Tibial artery (tissue), 4 donors: ENCODE measurements around the gene USP5.

Source experiments
- DNase-seq, 2 donors: peaks; one replicate each; pipeline ENCODE4 v3.0.0-alpha.2; 2019
- H3K27ac ChIP-seq, 2 donors: fragments of 200-600 bp; sonication (generic) in 1 of 2; 1 replicate in 1 of 2; 2 replicates in 1 of 2; pipeline ENCODE4 v1.5.1; 2018 to 2019; ENCODE audit warnings: mild to moderate bottlenecking in 1 of 2
- H3K27me3 ChIP-seq, 2 donors: fragments of 200-600 bp; sonication (generic) in 1 of 2; one replicate each; pipeline versions ENCODE4 v1.5.1 to v1.6.0; 2016 to 2019
- H3K36me3 ChIP-seq, 3 donors: fragments of 200-600 bp; sonication (generic) in 2 of 3; one replicate each; pipeline ENCODE4 v1.5.1; 2016 to 2019; ENCODE audit warnings: mild to moderate bottlenecking in 2 of 3
- H3K4me1 ChIP-seq, 4 donors: fragments of 200-600 bp; sonication (generic) in 2 of 4; 1 replicate in 3 of 4; 2 replicates in 1 of 4; pipeline ENCODE4 v1.5.1; 2016 to 2019
- H3K4me3 ChIP-seq, 2 donors: fragments of 200-600 bp; sonication (generic) in 1 of 2; 1 replicate in 1 of 2; 2 replicates in 1 of 2; pipeline ENCODE4 v1.5.1; 2018 to 2019; ENCODE audit warnings: mild to moderate bottlenecking in 2 of 2
- H3K9me3 ChIP-seq, 3 donors: fragments of 200-600 bp; sonication (generic) in 1 of 3; one replicate each; pipeline ENCODE4 v1.5.1; 2016 to 2019
- intact Hi-C: fragments of 100-400 bp; cut with DNase I; formaldehyde crosslinking; loops from one replicate; pipeline ENCODE4 v1.15.0; 2023; ENCODE audit warnings: low total_unique reads
- TF ChIP-seq, protein P1 (sequence below), 2 experiments: fragments of 200-600 bp in 1 of 2; fragments of 450-650 bp in 1 of 2; IDR thresholded peaks; one replicate each; pipeline ENCODE4 v1.5.1; 2017 to 2019; ENCODE audit warnings: antibody characterized with exemption in 2 of 2, mild to moderate bottlenecking in 1 of 2, moderate library complexity in 1 of 2

The USP5 gene

DNA sequence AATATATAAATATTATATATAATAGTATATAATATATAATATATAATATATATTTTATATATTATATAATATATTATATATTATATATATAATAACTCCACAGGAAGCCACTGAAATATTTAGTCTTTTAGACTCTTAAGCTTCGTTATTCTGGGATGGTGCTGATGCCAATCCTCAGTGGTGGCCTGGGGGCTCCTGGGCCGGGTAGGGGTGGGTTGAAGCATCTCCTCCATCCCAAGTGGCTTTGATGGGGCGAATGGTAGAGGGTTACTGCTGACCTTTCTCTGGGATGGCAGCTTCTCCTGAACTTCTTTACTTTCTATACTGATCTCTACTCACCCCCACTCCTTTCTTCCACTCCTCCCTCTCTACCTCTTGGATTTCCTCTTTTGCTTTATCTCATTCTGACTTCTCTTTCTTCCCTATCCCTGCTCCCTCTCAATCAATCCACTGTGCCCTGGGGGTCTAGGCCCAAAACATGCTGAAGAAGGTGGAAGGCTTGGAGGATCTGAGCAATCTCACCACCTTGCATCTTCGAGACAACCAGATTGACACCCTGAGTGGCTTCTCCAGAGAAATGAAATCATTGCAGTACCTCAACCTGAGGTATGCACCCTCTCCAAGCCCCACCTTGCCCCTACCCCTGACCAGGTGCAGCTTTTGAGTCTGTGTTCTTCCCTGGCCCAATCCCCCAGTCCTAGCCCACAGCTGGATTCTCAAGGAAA is 57.6 kb downstream of the USP5 start:
- intact Hi-C loops, result no loop called here
- Histone ChIP-seq H3K36me3 (peaks cover 0 to 14% (median 14%) of the 10 kb centered on the region in 3 donors), H3K27ac (no peak overlapping the region), H3K4me1 (peaks cover 0 to 14% (median 11%) of the 10 kb centered on the region in 4 donors), H3K27me3 (no peaks in the 10 kb centered on the region), H3K9me3 (no peaks in the 10 kb centered on the region), H3K4me3 (no peak overlapping the region)
- TF ChIP-seq, protein P1, sequence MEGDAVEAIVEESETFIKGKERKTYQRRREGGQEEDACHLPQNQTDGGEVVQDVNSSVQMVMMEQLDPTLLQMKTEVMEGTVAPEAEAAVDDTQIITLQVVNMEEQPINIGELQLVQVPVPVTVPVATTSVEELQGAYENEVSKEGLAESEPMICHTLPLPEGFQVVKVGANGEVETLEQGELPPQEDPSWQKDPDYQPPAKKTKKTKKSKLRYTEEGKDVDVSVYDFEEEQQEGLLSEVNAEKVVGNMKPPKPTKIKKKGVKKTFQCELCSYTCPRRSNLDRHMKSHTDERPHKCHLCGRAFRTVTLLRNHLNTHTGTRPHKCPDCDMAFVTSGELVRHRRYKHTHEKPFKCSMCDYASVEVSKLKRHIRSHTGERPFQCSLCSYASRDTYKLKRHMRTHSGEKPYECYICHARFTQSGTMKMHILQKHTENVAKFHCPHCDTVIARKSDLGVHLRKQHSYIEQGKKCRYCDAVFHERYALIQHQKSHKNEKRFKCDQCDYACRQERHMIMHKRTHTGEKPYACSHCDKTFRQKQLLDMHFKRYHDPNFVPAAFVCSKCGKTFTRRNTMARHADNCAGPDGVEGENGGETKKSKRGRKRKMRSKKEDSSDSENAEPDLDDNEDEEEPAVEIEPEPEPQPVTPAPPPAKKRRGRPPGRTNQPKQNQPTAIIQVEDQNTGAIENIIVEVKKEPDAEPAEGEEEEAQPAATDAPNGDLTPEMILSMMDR (IDR thresholded peaks at IDR 0.05), result no peak
- no peak for DNase-seq

DNA sequence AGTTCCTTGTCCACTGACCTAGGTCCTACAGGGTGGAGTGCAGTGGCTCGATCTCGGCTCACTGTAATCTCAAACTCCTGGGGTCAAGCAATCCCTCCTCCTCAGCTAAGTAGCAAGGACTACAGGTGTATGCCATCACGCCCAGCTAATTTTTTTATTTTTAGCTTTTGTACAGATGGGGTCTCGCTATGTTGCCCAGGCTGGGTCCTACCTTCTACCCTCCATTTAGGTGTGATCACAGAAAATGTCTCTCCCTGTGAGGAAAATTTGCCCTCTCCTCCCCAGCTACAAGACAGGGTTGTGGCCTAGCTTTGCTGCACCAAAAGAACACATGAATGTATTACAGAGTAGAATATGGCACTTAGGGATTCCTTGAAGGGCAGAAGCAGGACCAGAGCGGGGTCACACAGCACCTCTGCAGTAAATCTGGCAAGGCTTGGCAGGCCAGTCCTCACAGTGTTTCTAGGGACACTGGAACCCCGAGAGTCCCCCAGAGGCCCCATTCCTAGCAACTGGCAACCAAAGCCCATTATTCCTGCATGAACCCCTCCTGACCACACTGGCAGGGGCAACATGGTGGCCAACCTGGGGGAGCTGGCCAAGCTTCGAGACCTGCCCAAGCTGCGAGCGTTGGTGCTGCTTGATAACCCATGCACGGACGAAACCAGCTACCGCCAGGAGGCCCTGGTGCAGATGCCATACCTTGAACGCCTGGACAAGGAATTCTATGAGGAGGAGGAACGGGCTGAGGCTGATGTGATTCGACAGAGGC is 60.4 kb downstream of the USP5 start:
- Histone ChIP-seq H3K4me3 (no peak overlapping the region), H3K4me1 (peaks cover 0 to 19% (median 16%) of the 10 kb centered on the region in 4 donors), H3K36me3 (peaks cover 0 to 20% (median 13%) of the 10 kb centered on the region in 3 donors), H3K27me3 (no peaks in the 10 kb centered on the region), H3K27ac (peak overlapping the region in 1 of 2 donors; percentile 96), H3K9me3 (no peaks in the 10 kb centered on the region)
- peak in 1 of 2 donors; percentile 65 for DNase-seq
- intact Hi-C loops, result no loop called here
- TF ChIP-seq, protein P1 (IDR thresholded peaks at IDR 0.05), result no peak

DNA sequence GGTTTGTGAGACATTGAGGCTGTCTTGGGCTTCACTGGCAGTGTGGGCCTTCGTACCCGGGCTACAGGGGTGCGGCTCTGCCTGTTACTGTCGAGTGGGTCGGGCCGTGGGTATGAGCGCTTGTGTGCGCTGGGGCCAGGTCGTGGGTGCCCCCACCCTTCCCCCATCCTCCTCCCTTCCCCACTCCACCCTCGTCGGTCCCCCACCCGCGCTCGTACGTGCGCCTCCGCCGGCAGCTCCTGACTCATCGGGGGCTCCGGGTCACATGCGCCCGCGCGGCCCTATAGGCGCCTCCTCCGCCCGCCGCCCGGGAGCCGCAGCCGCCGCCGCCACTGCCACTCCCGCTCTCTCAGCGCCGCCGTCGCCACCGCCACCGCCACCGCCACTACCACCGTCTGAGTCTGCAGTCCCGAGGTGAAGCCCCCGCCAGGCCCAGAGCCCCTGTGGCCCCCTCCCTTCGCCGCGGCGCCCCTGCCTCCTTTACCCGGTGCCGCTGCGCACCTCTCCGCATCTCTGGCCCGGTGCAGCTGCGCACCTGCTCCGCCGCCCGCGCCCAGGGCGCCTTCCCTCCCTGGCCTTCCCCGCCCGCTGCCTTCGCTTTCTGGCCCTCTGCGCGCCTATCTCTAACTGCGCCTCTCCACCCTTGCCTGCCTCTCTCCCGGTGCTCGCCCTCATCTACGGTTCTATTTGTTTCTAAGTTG is 62.4 kb downstream of the USP5 start, which contains the start of gene ENO2:
ENO2 (plus strand) TSS at position 335 of the 701 bp plus-strand sequence. CDS start 1,253 bp downstream, outside the sequence.
- Histone ChIP-seq H3K27me3 (no peaks in the 10 kb centered on the region), H3K27ac (peak within 1 kb of the TSS; percentile 96 to 97), H3K4me1 (peaks cover 0 to 19% (median 16%) of the 10 kb centered on the region in 4 donors), H3K36me3 (peaks cover 0 to 34% (median 15%) of the 10 kb centered on the region in 3 donors), H3K4me3 (peak within 1 kb of the TSS; percentile 68 to 72), H3K9me3 (no peaks in the 10 kb centered on the region)
- TF ChIP-seq, protein P1 (IDR thresholded peaks at IDR 0.05), result no peak
- intact Hi-C loops, result no loop called here
- peak; percentile 81 to 93 for DNase-seq

DNA sequence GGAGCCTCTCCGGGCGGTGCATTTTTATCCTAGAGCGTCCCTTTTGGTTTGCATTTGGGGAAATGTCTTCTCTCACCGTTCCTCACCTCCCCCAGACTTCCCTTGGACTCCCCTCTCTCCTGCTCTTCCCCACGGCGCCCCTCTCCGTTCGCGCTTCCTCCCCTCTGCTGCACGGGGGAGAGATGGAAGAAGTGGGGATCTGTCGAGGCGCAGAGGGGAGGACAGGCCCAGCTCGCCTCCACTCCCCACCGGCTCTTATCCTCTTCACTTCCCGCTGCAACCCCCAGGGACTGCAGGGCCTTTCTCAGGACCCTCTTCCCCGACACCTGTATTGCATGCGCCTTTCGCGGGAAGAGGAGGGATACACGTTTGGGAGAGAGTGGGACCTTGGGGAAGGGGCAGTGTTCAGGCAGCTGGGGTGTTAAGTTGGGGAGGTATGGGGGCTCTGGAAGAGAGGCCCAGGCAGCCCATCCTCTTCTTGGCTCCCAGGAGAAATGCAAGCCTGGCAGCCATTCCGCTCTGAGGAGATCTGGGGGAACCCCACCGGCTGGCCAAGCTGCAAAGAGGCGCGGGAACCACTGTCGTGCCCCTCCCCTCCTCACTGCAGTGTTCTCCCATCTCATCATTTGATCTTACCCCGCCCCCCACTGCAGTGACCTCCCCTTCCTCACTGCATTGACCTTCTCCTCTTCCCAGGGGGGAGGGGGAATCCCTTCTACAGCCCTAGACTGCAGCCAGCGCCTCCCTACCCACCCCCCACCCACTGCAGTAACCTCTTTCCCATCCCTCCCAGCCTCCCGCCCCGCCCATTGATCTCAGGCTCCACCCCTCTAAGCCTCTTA is 63.2 kb downstream of the USP5 start:
- intact Hi-C loops, result no loop called here
- Histone ChIP-seq H3K27ac (peak overlapping the region; percentile 96 to 97), H3K9me3 (no peaks in the 10 kb centered on the region), H3K27me3 (no peaks in the 10 kb centered on the region), H3K4me3 (peak overlapping the region; percentile 68 to 72), H3K36me3 (peaks cover 0 to 40% (median 15%) of the 10 kb centered on the region in 3 donors), H3K4me1 (peaks cover 0 to 19% (median 16%) of the 10 kb centered on the region in 4 donors)
- TF ChIP-seq, protein P1 (IDR thresholded peaks at IDR 0.05), result no peak
- DNase-seq, result peak in 1 of 2 donors; percentile 82
